Heart left ventricle (tissue), 13 donors: ENCODE measurements around the gene FGD1.

Experiments
- POLR2A ChIP-seq, 2 donors: fragments of 450-650 bp; IDR thresholded peaks; one replicate each; pipeline ENCODE4 v1.6.1; 2017; ENCODE audit warnings: antibody characterized with exemption in 2 of 2, mild to moderate bottlenecking in 2 of 2, moderate library complexity in 2 of 2
- TF ChIP-seq, protein P1 (sequence below), 12 donors: fragments of 200-600 bp; sonication (generic) in 4 of 12; IDR thresholded peaks; one replicate each; pipeline versions ENCODE4 v1.5.0 to v1.8.0; 2018 to 2022; ENCODE audit warnings: antibody characterized with exemption in 12 of 12, mild to moderate bottlenecking in 5 of 12
- donor health status: ischemic (EF 13 %, LVEDD 7.1; RV severe dilation, severe dysfunction).
- donor health status: DM: no; HTN: yes; CAD: no.
- donor health status: DM: no; HTN: no; CAD: no.
- donor health status: ischemic (EF 25% LVEDD 6.9; RV normal size, moderate dysfunction).
- donor health status: ischemic (EF 25% LVEDD 5.7; RV mildly dilated, moderate dysfunction).
- donor health status: ischemic (EF 35%, LVEDD 5.7; RV mildly dilated, moderate dysfunction).
- donor health status: nonischemic (EF 11% LVEDD 7.7; RV severe dilation, severe dysfunction).
- donor health status: DM: yes; HTN: yes; CAD: no.
- donor health status: PGD.
- donor health status: ischemic (EF 29% LVEDD 5.4; RV normal size, mild dysfunction).
- donor health status: nonischemic (EF 23%, LVEDD 6.1; RV moderate dilation, normal function).

DNA sequence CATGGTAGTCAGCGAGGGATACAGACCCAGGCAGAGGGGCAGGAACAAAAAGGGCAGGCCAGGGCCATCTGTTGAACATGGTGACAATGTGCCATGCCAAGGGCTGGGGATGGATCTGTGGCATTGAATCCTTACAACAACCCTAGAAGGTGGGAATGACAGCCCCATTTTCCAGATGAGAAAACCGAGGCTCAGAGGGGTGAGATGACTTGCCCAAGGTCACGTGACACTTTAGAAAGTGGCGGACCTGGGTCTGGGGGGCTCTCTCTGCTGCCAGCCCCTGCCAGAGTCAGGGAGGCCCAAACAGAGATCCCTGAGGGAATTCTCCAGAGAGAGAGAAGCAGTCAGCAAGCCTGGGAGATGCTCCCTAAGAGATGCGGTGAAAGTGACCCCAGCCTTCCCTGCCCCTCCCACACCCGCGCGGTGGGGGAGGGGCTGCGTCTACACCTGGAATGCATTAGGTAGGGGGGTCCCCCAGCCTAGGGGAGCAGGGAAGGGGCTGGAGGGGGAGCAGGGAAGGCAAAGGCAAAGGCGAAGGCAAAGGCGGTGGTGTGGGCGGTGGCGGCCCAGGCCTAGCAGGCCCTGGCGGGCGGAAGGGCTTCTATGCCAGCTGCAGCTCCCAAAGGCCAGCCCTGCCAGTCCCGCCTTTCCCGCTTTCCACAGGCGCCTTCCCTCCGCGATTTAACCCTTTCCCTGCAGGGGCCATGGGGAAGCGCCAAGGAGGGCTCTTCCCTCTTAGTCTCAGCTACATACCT, 13.0 kb downstream of the FGD1 start:
- TF ChIP-seq, protein P1, sequence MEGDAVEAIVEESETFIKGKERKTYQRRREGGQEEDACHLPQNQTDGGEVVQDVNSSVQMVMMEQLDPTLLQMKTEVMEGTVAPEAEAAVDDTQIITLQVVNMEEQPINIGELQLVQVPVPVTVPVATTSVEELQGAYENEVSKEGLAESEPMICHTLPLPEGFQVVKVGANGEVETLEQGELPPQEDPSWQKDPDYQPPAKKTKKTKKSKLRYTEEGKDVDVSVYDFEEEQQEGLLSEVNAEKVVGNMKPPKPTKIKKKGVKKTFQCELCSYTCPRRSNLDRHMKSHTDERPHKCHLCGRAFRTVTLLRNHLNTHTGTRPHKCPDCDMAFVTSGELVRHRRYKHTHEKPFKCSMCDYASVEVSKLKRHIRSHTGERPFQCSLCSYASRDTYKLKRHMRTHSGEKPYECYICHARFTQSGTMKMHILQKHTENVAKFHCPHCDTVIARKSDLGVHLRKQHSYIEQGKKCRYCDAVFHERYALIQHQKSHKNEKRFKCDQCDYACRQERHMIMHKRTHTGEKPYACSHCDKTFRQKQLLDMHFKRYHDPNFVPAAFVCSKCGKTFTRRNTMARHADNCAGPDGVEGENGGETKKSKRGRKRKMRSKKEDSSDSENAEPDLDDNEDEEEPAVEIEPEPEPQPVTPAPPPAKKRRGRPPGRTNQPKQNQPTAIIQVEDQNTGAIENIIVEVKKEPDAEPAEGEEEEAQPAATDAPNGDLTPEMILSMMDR (IDR thresholded peaks at IDR 0.05) = no peak
- TF ChIP-seq POLR2A (IDR thresholded peaks at IDR 0.05) = no peak
